Osteoblast (primary cell): ENCODE measurements around the gene INO80. TPM values are rescaled to one million over a fixed set of nuclear protein-coding genes. Genes with fewer than 3 reads are reported as not detected.

ENCODE experiments used
- DNase-seq: peaks from one replicate; pipeline ENCODE4 v3.0.0; 2011; ENCODE audit warnings: low spot score, mixed read lengths; ENCODE audit not compliant: insufficient read length; ENCODE audit errors: missing footprints
- H2AFZ ChIP-seq: 2 replicates; pipeline ENCODE4 v1.6.0; 2011; ENCODE audit warnings: mild to moderate bottlenecking, low read length
- H3K27ac ChIP-seq: 2 replicates; pipeline ENCODE4 v1.5.1; 2011; ENCODE audit warnings: mild to moderate bottlenecking, low read depth, low read length, moderate library complexity
- H3K27me3 ChIP-seq: 2 replicates; pipeline ENCODE4 v1.6.0; 2012; ENCODE audit warnings: mild to moderate bottlenecking, control low read depth, inconsistent platforms, low read length, moderate library complexity; ENCODE audit not compliant: insufficient read depth
- H3K36me3 ChIP-seq: 2 replicates; pipeline ENCODE4 v1.5.1; 2011; ENCODE audit warnings: mild to moderate bottlenecking, low read length, control low read depth, moderate library complexity; ENCODE audit not compliant: insufficient read depth
- H3K4me1 ChIP-seq: 2 replicates; pipeline ENCODE4 v1.5.1; 2011; ENCODE audit warnings: mild to moderate bottlenecking, low read length, control low read depth, moderate library complexity; ENCODE audit not compliant: insufficient read depth
- H3K4me2 ChIP-seq: 2 replicates; pipeline ENCODE4 v1.6.0; 2011; ENCODE audit warnings: mild to moderate bottlenecking, low read length; ENCODE audit not compliant: insufficient read depth
- H3K4me3 ChIP-seq: fragments of 200-600 bp; sonication (generic); 3 replicates; pipeline ENCODE4 v1.5.1; 2012; ENCODE audit warnings: mild to moderate bottlenecking, low read length, inconsistent platforms; ENCODE audit not compliant: insufficient read depth
- H3K79me2 ChIP-seq: 2 replicates; pipeline ENCODE4 v1.6.0; 2012; ENCODE audit warnings: mild to moderate bottlenecking, low read length, control low read depth, inconsistent platforms; ENCODE audit not compliant: insufficient read depth
- H3K9me3 ChIP-seq: 2 replicates; pipeline ENCODE4 v1.5.1; 2011; ENCODE audit warnings: low read depth, low read length, control low read depth
- H4K20me1 ChIP-seq: 2 replicates; pipeline ENCODE4 v1.6.0; 2012; ENCODE audit warnings: mild to moderate bottlenecking, low read length, control low read depth; ENCODE audit not compliant: insufficient read depth
- total RNA-seq: library from RNA; depleted of rRNA; stranded (reverse); fragments of >200 nt; gene quantifications from 2 replicates; pipeline ENCODE4 v1.2.3, GENCODE V29; 2012
- TF ChIP-seq, protein P1 (sequence below): IDR thresholded peaks from 2 replicates; pipeline ENCODE4 v1.5.1; 2011; ENCODE audit warnings: mild to moderate bottlenecking, low read depth, low read length, moderate library complexity; ENCODE audit errors: extremely low read depth

Gene INO80
- total RNA-seq, 1 donor: 23.5 TPM

DNA sequence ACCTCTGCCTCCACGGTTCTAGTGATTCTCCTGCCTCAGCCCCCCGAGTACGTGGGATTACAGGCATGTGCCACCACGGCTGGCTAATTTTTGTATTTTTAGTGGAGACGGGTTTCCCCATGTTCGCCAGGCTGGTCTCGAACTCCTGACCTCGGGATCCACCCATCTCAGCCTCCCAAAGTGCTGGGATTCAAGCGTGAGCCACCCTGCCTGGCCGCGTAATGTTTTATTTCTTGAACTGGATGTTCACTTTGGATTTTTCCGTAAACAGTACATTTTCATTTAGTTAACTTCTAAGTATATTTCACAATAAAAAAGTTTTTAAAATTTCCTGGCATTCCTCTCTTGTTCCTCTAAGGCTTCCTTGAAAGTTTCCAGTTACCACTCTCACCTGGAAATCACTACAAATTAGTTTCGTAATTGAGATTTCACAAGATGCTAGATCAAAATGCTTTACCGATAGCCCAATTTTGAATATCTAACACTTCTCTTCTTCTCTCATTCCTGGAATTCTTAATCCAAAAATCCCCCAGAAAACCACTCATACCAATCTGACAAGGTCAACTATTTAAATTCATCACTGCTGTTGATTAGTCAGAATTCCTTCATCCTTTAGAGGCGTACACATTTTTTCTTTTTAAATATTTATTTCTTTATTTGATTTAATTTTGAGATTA lies 44.7 kb upstream of the INO80 start:
- Histone ChIP-seq H3K36me3 (no peaks in the 10 kb centered on the region), H3K27me3 (no peaks in the 10 kb centered on the region), H4K20me1 (no peaks in the 10 kb centered on the region), H3K4me3 (no peak overlapping the region), H3K27ac (peak overlapping the region; percentile 70), H3K79me2 (no peaks in the 10 kb centered on the region), H3K4me2 (peak overlapping the region; percentile 3), H3K9me3 (no peaks in the 10 kb centered on the region), H2AFZ (no peak overlapping the region), H3K4me1 (peaks cover 14% of the 10 kb centered on the region)
- TF ChIP-seq, protein P1, sequence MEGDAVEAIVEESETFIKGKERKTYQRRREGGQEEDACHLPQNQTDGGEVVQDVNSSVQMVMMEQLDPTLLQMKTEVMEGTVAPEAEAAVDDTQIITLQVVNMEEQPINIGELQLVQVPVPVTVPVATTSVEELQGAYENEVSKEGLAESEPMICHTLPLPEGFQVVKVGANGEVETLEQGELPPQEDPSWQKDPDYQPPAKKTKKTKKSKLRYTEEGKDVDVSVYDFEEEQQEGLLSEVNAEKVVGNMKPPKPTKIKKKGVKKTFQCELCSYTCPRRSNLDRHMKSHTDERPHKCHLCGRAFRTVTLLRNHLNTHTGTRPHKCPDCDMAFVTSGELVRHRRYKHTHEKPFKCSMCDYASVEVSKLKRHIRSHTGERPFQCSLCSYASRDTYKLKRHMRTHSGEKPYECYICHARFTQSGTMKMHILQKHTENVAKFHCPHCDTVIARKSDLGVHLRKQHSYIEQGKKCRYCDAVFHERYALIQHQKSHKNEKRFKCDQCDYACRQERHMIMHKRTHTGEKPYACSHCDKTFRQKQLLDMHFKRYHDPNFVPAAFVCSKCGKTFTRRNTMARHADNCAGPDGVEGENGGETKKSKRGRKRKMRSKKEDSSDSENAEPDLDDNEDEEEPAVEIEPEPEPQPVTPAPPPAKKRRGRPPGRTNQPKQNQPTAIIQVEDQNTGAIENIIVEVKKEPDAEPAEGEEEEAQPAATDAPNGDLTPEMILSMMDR: no peak
- DNase-seq: peak; percentile 81

DNA sequence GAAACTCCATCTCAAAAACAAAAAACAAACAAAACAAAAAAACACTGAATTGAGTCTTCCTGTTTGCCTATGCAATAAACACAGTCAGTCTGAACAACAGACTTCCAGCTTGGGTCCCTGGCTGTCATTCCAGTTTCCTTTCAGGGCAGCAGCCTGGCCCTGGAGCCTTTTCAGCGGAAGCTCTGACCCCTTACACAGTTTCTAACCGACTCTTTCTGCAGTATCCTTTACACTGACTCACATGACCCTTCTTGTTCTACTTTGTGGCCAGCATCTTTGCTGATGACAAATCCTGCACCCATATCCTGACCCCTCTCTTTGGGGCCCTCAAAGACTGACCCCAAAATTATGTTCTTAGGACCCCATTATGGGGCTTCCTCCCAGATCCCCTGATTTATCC lies 38.3 kb upstream of the INO80 start:
- peaks cover 5% of the 10 kb centered on the region for H3K4me1 ChIP-seq
- DNase-seq: peak; percentile 62
- no peak overlapping the region for H3K27ac ChIP-seq

DNA sequence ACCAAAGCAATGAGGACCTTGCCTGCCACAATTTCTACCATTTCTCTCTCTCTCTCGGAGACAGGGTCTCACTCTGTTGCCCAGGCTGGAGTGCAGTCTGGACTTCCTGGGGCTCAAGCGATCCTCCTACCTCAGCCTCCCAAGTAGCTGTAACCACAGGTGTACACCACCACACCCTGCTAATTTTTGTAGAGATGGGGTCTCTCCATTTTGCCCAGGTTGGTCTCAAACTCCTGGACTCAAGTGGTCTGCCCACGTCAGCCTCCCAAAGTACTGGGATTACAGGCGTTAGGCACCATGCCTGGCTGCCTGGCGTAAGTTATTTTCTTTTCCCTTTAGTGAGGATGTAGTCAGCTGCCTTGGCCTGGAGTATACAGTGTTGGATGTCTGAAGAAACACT lies 37.7 kb upstream of the INO80 start:
- Histone ChIP-seq H3K27ac (no peak overlapping the region), H3K9me3 (no peaks in the 10 kb centered on the region), H3K79me2 (no peaks in the 10 kb centered on the region), H3K4me3 (no peak overlapping the region), H3K36me3 (no peaks in the 10 kb centered on the region), H3K4me1 (peaks cover 5% of the 10 kb centered on the region), H4K20me1 (no peaks in the 10 kb centered on the region), H2AFZ (no peak overlapping the region), H3K27me3 (no peaks in the 10 kb centered on the region), H3K4me2 (no peak overlapping the region)
- no peak for DNase-seq
- TF ChIP-seq, protein P1: no peak

More for the DNA sequence above, 38.3 kb upstream of the INO80 start:
- H3K4me2 ChIP-seq: no peak overlapping the region
- no peaks in the 10 kb centered on the region for H3K79me2 ChIP-seq
- no peaks in the 10 kb centered on the region for H3K36me3 ChIP-seq
- H2AFZ ChIP-seq: peak overlapping the region; percentile 60
- TF ChIP-seq, protein P1: no peak
- no peak overlapping the region for H3K4me3 ChIP-seq
- H3K27me3 ChIP-seq: no peaks in the 10 kb centered on the region
- H4K20me1 ChIP-seq: no peaks in the 10 kb centered on the region
- H3K9me3 ChIP-seq: no peaks in the 10 kb centered on the region

DNA sequence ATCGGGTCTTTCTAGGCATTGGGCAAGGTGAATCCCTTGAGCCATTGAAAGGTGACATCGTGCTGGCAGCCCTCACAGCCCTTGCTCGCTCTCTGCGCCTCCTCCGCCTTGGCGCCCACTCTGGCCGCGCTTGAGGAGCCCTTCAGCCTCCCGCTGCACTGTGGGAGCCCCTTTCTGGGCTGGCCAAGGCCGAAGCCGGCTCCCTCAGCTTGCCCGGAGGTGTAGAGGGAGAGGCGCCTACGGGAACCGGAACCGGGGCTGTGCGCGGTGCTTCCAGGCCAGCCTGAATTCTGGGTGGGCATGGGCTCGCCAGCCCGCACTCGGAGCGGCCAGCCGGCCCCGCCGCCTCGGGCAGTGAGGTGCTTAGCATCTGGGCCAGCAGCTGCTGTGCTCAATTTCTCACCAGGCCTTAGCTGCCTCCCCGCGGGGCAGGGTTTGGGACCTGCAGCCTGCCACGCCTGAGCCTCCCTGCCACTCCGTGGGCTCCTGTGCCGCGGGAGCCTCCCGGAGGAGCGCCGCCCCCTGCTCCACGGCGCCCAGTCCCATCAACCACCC lies 35.4 kb upstream of the INO80 start:
- Histone ChIP-seq H3K79me2 (no peaks in the 10 kb centered on the region), H3K4me1 (peaks cover 5% of the 10 kb centered on the region)

More for the DNA sequence above, 35.4 kb upstream of the INO80 start:
- no peak overlapping the region for H3K27ac ChIP-seq
- DNase-seq: no peak
- no peaks in the 10 kb centered on the region for H3K9me3 ChIP-seq
- no peaks in the 10 kb centered on the region for H3K36me3 ChIP-seq
- TF ChIP-seq, protein P1: no peak
- no peak overlapping the region for H2AFZ ChIP-seq
- H4K20me1 ChIP-seq: no peaks in the 10 kb centered on the region
- H3K4me2 ChIP-seq: no peak overlapping the region
- H3K27me3 ChIP-seq: no peaks in the 10 kb centered on the region
- H3K4me3 ChIP-seq: no peak overlapping the region
